GM23338 (cell line): ENCODE data around the gene TENT4A. TPM values are rescaled to one million over a fixed set of nuclear protein-coding genes. Genes with fewer than 3 reads are reported as not detected.

Source experiments
- ATAC-seq: fragments of 200-7000 bp; cut with Tn5 transposase; 3 replicates; pipeline ENCODE4 v1.9.1; 2020
- DNase-seq: peaks from one replicate; pipeline ENCODE4 v3.0.0-alpha.2; 2015; ENCODE audit warnings: low spot score
- H2AFZ ChIP-seq: fragments of 200-600 bp; sonication (generic); 2 replicates; pipeline ENCODE4 v1.8.0; 2016; ENCODE audit warnings: antibody characterized with exemption, mild to moderate bottlenecking, moderate library complexity
- H3F3A ChIP-seq: fragments of 200-600 bp; sonication (generic); replicated peaks from 2 replicates; pipeline ENCODE4 v1.8.0; 2017; ENCODE audit warnings: antibody characterized with exemption, mixed run types, low read depth
- H3K27ac ChIP-seq: fragments of 200-600 bp; sonication (generic); 2 replicates; pipeline ENCODE4 v1.6.1; 2016; ENCODE audit warnings: low read depth
- H3K27me3 ChIP-seq: fragments of 200-600 bp; sonication (generic); 2 replicates; pipeline ENCODE4 v1.8.0; 2016; ENCODE audit warnings: mild to moderate bottlenecking, mixed run types, moderate library complexity; ENCODE audit not compliant: insufficient read depth
- H3K36me3 ChIP-seq: fragments of 200-600 bp; sonication (generic); 2 replicates; pipeline ENCODE4 v1.8.0; 2016; ENCODE audit warnings: mild to moderate bottlenecking; ENCODE audit not compliant: insufficient read depth
- H3K4me1 ChIP-seq: fragments of 200-600 bp; sonication (generic); 2 replicates; pipeline ENCODE4 v1.8.0; 2016; ENCODE audit warnings: mild to moderate bottlenecking, moderate library complexity; ENCODE audit not compliant: insufficient read depth
- H3K4me2 ChIP-seq: fragments of 200-600 bp; sonication (generic); 2 replicates; pipeline ENCODE4 v1.7.1; 2017; ENCODE audit warnings: mixed run types
- H3K4me3 ChIP-seq: fragments of 200-600 bp; sonication (generic); 2 replicates; pipeline ENCODE4 v1.6.1; 2016; ENCODE audit warnings: mixed run types
- H3K79me2 ChIP-seq: fragments of 200-600 bp; sonication (generic); replicated peaks from 2 replicates; pipeline ENCODE4 v1.8.0; 2017; ENCODE audit warnings: mild to moderate bottlenecking; ENCODE audit not compliant: insufficient read depth
- H3K9me2 ChIP-seq: fragments of 200-600 bp; sonication (generic); 2 replicates; pipeline ENCODE4 v1.8.0; 2017; ENCODE audit not compliant: insufficient read depth
- H4K20me1 ChIP-seq: fragments of 200-600 bp; sonication (generic); replicated peaks from 2 replicates; pipeline ENCODE4 v1.8.0; 2017; ENCODE audit warnings: mild to moderate bottlenecking; ENCODE audit not compliant: insufficient read depth
- H3K27ac Mint-ChIP-seq: 2 replicates; pipeline ENCODE4 v1.8.0; 2020; ENCODE audit warnings: inconsistent platforms, mild to moderate bottlenecking, moderate library complexity, mixed read lengths
- H3K27me3 Mint-ChIP-seq: 3 replicates; pipeline ENCODE4 v1.8.0; 2022; ENCODE audit warnings: low read depth, mild to moderate bottlenecking, moderate library complexity, mixed read lengths, inconsistent platforms; ENCODE audit not compliant: insufficient read depth, poor library complexity
- H3K36me3 Mint-ChIP-seq: 3 replicates; pipeline ENCODE4 v1.8.0; 2021; ENCODE audit warnings: low read depth, mild to moderate bottlenecking, inconsistent platforms, moderate library complexity, mixed read lengths
- H3K4me1 Mint-ChIP-seq: 3 replicates; pipeline ENCODE4 v1.8.0; 2020; ENCODE audit warnings: mild to moderate bottlenecking, inconsistent platforms, mixed read lengths
- H3K4me3 Mint-ChIP-seq: 3 replicates; pipeline ENCODE4 v1.8.0; 2021; ENCODE audit warnings: moderate library complexity, mild to moderate bottlenecking, inconsistent platforms, mixed read lengths
- H3K9me3 Mint-ChIP-seq: 3 replicates; pipeline ENCODE4 v1.8.0; 2020; ENCODE audit warnings: moderate library complexity, mild to moderate bottlenecking, inconsistent platforms, mixed read lengths
- EZH2phosphoT487 ChIP-seq: fragments of 200-600 bp; sonication (generic); IDR thresholded peaks from one replicate; pipeline ENCODE4 v1.8.1; 2018; ENCODE audit warnings: antibody characterized with exemption; ENCODE audit not compliant: unreplicated experiment
- JUNB ChIP-seq: IDR thresholded peaks from one replicate; pipeline ENCODE4 v1.6.1; 2016; ENCODE audit warnings: antibody characterized with exemption; ENCODE audit not compliant: unreplicated experiment
- POLR2AphosphoS5 ChIP-seq: IDR thresholded peaks from 2 replicates; pipeline ENCODE4 v1.6.1; 2016; ENCODE audit warnings: antibody characterized with exemption, low read depth
- STAT1 ChIP-seq: IDR thresholded peaks from one replicate; pipeline ENCODE4 v1.6.1; 2016; ENCODE audit warnings: antibody characterized with exemption; ENCODE audit not compliant: unreplicated experiment
- ZNF114 ChIP-seq: fragments of 250-450 bp; sonication (Bioruptor Pico); IDR thresholded peaks from 2 replicates; pipeline ENCODE4 v1.5.0; 2020; ENCODE audit warnings: mild to moderate bottlenecking, moderate library complexity
- ZNF331 ChIP-seq: fragments of 250-450 bp; sonication (Bioruptor Pico); IDR thresholded peaks from 2 replicates; pipeline ENCODE4 v1.5.0; 2020; ENCODE audit warnings: low read depth, mild to moderate bottlenecking, moderate library complexity
- polyA plus RNA-seq: library from polyadenylated mRNA; unstranded; fragments of >200 nt; fragmentation: Nextera tagmentation; extraction: Ambion mirVana; gene quantifications from 2 replicates; pipeline ENCODE4 v1.2.1, GENCODE V29; 2016
- total RNA-seq: library from RNA; depleted of rRNA; stranded (reverse); fragments of >200 nt; shearing (Covaris generic); gene quantifications from 2 replicates; pipeline ENCODE4 v1.2.3, GENCODE V29; 2014
- TF ChIP-seq, protein P1 (sequence below), 2 experiments: fragments of 200-600 bp in 1 of 2; sonication (generic) in 1 of 2; conservative IDR thresholded peaks; 2 replicates each; pipeline versions ENCODE4 v1.5.1 to v1.6.1; 2016 to 2017; ENCODE audit warnings: antibody characterized with exemption in 2 of 2, low read depth in 2 of 2, mild to moderate bottlenecking in 2 of 2, moderate library complexity in 1 of 2
- TF ChIP-seq, protein P2 (sequence below): IDR thresholded peaks from one replicate; pipeline ENCODE4 v1.6.1; 2018; ENCODE audit warnings: antibody characterized with exemption; ENCODE audit not compliant: unreplicated experiment
- TF ChIP-seq, protein P3 (sequence below): IDR thresholded peaks from 2 replicates; pipeline ENCODE4 v1.6.1; 2016; ENCODE audit warnings: antibody characterized with exemption

TENT4A gene
- total and polyA plus RNA-seq, 2 experiments from 2014 or later: 5.3 to 24.0 TPM

DNA sequence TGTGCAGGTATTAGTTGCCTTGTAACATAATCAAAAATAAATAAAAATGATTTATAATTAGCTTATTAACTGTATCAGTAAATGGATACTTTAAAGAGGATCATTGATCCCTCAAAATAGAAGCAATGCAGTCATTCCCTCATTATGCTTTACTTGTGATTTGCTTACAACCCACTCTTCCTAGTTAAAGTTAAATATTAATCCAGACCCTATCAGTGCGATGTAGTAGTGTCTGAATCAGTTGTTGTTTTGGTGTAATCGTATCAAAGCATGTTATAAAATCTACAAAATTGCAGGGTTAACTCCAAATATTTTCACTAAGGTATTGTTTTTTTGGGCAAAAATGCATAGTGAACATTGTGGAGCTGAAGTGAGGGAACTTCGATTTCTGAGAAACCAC lies 17.6 kb downstream of the TENT4A start:
- H3K27me3 ChIP-seq: no peaks in the 10 kb centered on the region
- Mint-ChIP-seq H3K27me3 (no peaks in the 10 kb centered on the region), H3K4me3 (no peak overlapping the region), H3K27ac (no peak overlapping the region), H3K9me3 (no peaks in the 10 kb centered on the region), H3K4me1 (peaks cover 52% of the 10 kb centered on the region), H3K36me3 (no peaks in the 10 kb centered on the region; the same call in 1 of the 3 replicates)
- peaks cover 9% of the 10 kb centered on the region; the same call in 1 of the 2 replicates for H3K4me1 ChIP-seq
- H3K4me3 ChIP-seq: no peak overlapping the region
- DNase-seq (no peak), ATAC-seq (no peak)
- H4K20me1 ChIP-seq: peaks cover 79% of the 10 kb centered on the region
- H3K4me2 ChIP-seq: no peak overlapping the region
- H3K9me2 ChIP-seq: no peaks in the 10 kb centered on the region
- no peak overlapping the region for H2AFZ ChIP-seq
- no peaks in the 10 kb centered on the region for H3K36me3 ChIP-seq
- no peaks in the 10 kb centered on the region for H3F3A ChIP-seq
- H3K79me2 ChIP-seq: peaks cover 98% of the 10 kb centered on the region
- no peak overlapping the region for H3K27ac ChIP-seq
- TF ChIP-seq JUNB: no peak
- no peak for TF ChIP-seq STAT1
- TF ChIP-seq ZNF331: no peak
- TF ChIP-seq, protein P1, sequence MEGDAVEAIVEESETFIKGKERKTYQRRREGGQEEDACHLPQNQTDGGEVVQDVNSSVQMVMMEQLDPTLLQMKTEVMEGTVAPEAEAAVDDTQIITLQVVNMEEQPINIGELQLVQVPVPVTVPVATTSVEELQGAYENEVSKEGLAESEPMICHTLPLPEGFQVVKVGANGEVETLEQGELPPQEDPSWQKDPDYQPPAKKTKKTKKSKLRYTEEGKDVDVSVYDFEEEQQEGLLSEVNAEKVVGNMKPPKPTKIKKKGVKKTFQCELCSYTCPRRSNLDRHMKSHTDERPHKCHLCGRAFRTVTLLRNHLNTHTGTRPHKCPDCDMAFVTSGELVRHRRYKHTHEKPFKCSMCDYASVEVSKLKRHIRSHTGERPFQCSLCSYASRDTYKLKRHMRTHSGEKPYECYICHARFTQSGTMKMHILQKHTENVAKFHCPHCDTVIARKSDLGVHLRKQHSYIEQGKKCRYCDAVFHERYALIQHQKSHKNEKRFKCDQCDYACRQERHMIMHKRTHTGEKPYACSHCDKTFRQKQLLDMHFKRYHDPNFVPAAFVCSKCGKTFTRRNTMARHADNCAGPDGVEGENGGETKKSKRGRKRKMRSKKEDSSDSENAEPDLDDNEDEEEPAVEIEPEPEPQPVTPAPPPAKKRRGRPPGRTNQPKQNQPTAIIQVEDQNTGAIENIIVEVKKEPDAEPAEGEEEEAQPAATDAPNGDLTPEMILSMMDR (conservative IDR thresholded peaks at IDR 0.05; ENCODE audit: low read depth in 2 of 2): no peak
- TF ChIP-seq, protein P2, sequence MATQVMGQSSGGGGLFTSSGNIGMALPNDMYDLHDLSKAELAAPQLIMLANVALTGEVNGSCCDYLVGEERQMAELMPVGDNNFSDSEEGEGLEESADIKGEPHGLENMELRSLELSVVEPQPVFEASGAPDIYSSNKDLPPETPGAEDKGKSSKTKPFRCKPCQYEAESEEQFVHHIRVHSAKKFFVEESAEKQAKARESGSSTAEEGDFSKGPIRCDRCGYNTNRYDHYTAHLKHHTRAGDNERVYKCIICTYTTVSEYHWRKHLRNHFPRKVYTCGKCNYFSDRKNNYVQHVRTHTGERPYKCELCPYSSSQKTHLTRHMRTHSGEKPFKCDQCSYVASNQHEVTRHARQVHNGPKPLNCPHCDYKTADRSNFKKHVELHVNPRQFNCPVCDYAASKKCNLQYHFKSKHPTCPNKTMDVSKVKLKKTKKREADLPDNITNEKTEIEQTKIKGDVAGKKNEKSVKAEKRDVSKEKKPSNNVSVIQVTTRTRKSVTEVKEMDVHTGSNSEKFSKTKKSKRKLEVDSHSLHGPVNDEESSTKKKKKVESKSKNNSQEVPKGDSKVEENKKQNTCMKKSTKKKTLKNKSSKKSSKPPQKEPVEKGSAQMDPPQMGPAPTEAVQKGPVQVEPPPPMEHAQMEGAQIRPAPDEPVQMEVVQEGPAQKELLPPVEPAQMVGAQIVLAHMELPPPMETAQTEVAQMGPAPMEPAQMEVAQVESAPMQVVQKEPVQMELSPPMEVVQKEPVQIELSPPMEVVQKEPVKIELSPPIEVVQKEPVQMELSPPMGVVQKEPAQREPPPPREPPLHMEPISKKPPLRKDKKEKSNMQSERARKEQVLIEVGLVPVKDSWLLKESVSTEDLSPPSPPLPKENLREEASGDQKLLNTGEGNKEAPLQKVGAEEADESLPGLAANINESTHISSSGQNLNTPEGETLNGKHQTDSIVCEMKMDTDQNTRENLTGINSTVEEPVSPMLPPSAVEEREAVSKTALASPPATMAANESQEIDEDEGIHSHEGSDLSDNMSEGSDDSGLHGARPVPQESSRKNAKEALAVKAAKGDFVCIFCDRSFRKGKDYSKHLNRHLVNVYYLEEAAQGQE: no peak
- TF ChIP-seq, protein P3, sequence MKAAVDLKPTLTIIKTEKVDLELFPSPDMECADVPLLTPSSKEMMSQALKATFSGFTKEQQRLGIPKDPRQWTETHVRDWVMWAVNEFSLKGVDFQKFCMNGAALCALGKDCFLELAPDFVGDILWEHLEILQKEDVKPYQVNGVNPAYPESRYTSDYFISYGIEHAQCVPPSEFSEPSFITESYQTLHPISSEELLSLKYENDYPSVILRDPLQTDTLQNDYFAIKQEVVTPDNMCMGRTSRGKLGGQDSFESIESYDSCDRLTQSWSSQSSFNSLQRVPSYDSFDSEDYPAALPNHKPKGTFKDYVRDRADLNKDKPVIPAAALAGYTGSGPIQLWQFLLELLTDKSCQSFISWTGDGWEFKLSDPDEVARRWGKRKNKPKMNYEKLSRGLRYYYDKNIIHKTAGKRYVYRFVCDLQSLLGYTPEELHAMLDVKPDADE: no peak
- no peak for TF ChIP-seq EZH2phosphoT487
- TF ChIP-seq POLR2AphosphoS5: no peak
- no peak for TF ChIP-seq ZNF114 (CRISPR knock-in tag)
